IPS-20b (cell line): Measurements from ENCODE around the gene FBXO40.

ENCODE experiments used
- H3K27ac ChIP-seq: one replicate; pipeline ENCODE4 v1.5.1; 2013; ENCODE audit warnings: low read length
- H3K27me3 ChIP-seq: 2 replicates; pipeline ENCODE4 v1.6.1; 2013; ENCODE audit warnings: mild to moderate bottlenecking, low read length, inconsistent platforms; ENCODE audit not compliant: insufficient read depth
- H3K36me3 ChIP-seq: 2 replicates; pipeline ENCODE4 v1.6.1; 2013; ENCODE audit warnings: low read depth, mild to moderate bottlenecking, inconsistent platforms, low read length, moderate library complexity; ENCODE audit not compliant: insufficient read depth
- H3K4me1 ChIP-seq: 2 replicates; pipeline ENCODE4 v1.6.1; 2013; ENCODE audit warnings: mild to moderate bottlenecking, control low read depth, inconsistent platforms, low read length, moderate library complexity; ENCODE audit not compliant: insufficient read depth
- H3K4me3 ChIP-seq: 2 replicates; pipeline ENCODE4 v1.5.1; 2013; ENCODE audit warnings: mild to moderate bottlenecking, low read length, inconsistent platforms
- H3K9ac ChIP-seq: 2 replicates; pipeline ENCODE4 v1.6.1; 2013; ENCODE audit warnings: low read depth, mild to moderate bottlenecking, inconsistent platforms, low read length, moderate library complexity
- H3K9me3 ChIP-seq: 2 replicates; pipeline ENCODE4 v1.6.1; 2013; ENCODE audit warnings: mild to moderate bottlenecking, low read depth, low read length, inconsistent platforms; ENCODE audit not compliant: insufficient read depth

Gene FBXO40

DNA sequence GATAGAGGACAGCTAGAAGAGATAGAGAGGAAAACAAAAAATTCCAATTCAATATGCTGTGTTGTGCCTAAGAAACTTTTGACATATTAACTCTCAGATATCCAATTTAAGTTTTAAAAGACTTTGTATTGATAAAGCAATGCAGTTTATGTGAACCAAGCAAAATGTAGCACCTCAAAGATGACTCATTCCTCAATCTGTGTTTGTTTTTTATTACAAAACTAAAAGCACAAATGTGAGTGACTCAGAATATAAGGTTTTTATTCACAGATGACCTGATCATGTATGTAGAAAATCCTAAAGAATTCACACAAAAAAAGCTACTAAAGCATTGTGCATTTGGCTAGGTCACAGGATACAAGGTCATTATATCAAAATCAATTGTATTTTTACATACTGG, 56.5 kb downstream of the FBXO40 start:
- Histone ChIP-seq H3K9me3 (no peaks in the 10 kb centered on the region), H3K36me3 (no peaks in the 10 kb centered on the region), H3K27me3 (no peaks in the 10 kb centered on the region), H3K9ac (no peak overlapping the region), H3K4me3 (no peak overlapping the region), H3K4me1 (no peaks in the 10 kb centered on the region), H3K27ac (no peak overlapping the region)

DNA sequence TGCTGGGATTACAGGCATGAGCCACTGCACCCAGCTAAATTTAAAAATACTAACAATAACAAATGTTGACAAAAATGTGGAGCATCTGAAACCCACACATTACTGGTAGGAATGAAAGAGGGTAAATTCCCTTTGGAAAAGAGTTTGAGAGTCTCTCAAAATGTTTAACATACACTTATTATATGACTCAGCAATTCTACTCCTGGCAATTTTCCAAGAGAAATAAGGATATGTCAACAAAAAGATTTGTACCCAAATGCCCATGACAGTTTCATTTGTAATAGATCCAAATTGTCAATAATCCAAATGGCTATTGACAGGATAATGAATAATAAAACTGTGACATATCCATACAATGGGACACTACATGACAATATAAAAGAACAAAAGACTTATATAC, 58.5 kb downstream of the FBXO40 start:
- no peak overlapping the region for H3K9ac ChIP-seq
- no peaks in the 10 kb centered on the region for H3K9me3 ChIP-seq
- no peaks in the 10 kb centered on the region for H3K36me3 ChIP-seq
- no peak overlapping the region for H3K4me3 ChIP-seq
- no peak overlapping the region for H3K27ac ChIP-seq
- no peaks in the 10 kb centered on the region for H3K4me1 ChIP-seq
- H3K27me3 ChIP-seq = no peaks in the 10 kb centered on the region

DNA sequence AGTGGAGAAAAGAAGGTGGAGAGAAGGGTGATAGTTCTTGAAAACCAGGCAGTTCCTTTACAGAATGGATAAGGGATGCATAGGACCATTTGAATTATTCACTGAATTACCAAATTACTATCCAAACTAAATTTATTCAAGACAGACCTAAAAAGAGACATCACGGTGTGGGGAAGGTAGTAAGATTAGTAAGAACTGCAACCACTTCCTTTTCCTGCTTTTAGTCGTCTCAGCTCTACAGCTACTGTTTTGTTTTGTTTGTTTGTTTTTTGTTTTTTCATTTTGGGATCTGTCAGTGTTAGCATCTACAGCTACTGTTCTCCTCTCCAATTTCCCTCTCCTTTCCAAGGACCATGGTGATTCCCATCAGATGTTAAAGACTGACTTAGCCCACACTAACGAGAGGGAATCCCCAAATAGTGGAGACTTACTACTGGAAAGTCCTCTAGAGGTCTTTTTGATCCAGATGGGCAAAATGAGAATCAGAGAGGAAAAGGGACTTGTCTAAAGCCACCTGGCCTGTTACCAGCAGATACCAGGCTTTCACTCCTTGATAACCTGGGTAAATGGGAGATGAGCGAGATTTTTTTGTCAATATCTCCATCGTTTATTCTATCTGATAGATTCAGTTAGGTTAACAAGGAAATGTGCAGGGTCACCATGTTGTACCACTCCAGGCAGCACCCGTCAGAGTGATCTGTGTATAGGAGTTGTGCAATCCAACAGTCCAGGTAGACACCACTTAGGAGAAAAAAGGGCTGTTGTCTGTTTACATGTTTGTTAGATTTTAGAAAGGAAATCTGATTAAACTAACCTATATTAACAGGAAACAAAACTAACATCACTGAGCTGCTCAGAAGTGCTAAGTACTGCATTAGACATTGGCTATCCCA, 61.6 kb downstream of the FBXO40 start:
- H3K4me3 ChIP-seq = no peak overlapping the region
- H3K36me3 ChIP-seq = no peaks in the 10 kb centered on the region
- H3K4me1 ChIP-seq = no peaks in the 10 kb centered on the region
- H3K27me3 ChIP-seq = no peaks in the 10 kb centered on the region
- H3K9ac ChIP-seq = no peak overlapping the region
- no peaks in the 10 kb centered on the region for H3K9me3 ChIP-seq
- H3K27ac ChIP-seq = no peak overlapping the region

DNA sequence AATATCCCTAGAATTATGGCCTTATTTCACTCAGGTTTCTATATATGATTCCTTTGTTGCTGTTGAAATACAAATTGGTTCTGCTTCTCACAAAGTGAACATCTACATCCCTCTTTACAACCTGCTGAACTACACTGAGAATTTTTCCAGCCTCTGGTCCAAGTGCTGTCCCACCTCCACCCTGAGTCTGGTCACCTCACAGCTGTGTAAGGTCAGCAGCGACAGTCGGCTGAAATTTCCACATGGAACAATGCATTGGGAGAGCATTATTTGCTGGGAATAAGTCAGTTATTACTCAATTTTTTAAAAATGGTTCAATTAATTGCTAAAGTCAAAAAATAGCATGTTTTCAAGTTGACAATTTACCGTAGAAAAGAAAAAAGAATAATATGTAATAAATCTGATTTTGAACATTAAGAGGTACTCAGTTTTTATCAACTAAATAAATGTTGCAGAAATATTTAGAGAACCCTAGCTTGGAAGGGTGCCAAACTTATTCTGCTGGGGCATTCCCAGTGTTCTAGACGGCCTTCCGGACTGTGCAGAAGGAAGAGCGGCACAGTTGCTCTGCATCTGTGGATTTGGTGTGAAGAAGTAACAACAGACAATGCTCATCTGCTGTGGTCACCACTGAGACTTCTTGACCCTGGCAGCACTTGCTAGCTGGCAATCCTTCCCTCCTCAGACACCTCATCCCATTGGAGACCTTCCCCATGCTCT, 65.7 kb downstream of the FBXO40 start:
- Histone ChIP-seq H3K4me3 (no peak overlapping the region), H3K9ac (no peak overlapping the region), H3K9me3 (no peaks in the 10 kb centered on the region), H3K27me3 (no peaks in the 10 kb centered on the region), H3K27ac (no peak overlapping the region), H3K36me3 (peaks cover 13% of the 10 kb centered on the region), H3K4me1 (no peaks in the 10 kb centered on the region)

DNA sequence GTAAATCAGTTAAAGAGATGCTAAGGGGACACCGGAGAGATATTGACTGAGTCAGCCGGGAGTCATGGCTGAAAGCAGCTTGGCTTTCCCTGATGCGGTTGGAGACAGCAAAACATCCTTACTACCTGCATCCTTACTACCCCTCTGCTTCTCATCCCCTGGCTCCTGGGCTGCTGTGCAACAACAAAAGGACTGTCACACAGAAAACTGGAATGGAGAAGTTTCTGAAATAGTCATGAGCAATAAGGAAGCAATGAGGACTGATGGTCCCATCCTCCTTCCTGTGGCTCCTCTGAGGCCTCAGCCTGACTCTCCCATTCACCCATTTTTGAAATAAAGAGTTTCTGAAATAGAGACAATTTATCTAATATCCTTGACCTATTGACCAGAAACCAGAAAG, 66.4 kb downstream of the FBXO40 start:
- Histone ChIP-seq H3K27me3 (no peaks in the 10 kb centered on the region), H3K9me3 (no peaks in the 10 kb centered on the region), H3K36me3 (peaks cover 20% of the 10 kb centered on the region), H3K4me1 (no peaks in the 10 kb centered on the region), H3K4me3 (no peak overlapping the region), H3K9ac (no peak overlapping the region), H3K27ac (no peak overlapping the region)

DNA sequence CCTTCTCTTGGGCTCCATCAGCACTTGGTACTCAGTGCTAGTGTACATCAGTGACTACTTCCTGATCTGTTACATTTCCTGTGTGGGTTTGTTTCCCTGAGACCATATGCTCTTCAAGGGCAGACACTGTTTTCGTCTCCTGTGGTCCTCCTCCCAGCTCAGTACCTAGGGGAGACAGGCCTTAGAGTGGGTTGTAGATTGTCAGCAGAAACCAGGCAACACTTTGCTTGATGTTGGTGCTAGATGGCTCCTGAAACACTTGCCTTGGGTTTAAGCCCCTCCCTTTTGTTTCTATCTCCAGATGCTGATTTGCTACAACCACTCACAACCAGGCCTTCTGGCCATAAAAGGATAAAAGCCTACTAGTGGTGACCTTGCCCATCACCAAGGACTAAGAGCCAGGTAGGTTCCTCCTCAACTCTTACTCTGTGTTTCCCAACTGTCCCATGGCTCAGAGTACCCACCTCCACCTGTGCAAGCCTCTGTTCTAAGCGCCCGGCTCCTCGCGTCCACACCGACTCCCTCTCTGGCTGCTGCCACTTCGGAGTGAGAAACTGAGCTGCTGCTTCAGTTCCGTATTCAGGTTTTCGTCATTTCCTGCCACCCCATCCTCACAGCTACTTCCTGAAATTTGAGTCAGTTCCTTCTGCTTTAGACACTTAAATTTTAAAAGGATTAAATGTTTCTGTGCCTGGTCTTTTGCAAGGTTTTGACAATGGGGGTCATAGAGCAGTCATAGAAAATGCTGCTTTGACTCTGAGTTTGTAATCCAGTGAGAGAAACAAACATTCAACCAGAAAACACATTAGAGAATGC, 67.4 kb downstream of the FBXO40 start, which contains the start of gene HCLS1:
Gene HCLS1 (minus strand): TSS at position 548 of the 816 bp plus-strand sequence. CDS start 2,556 bp downstream, outside the sequence.
- Histone ChIP-seq H3K9me3 (no peaks in the 10 kb centered on the region), H3K36me3 (peaks cover 27% of the 10 kb centered on the region), H3K4me1 (no peaks in the 10 kb centered on the region), H3K4me3 (no peak within 1 kb of the TSS), H3K27ac (no peak within 1 kb of the TSS), H3K9ac (no peak within 1 kb of the TSS), H3K27me3 (no peaks in the 10 kb centered on the region)

DNA sequence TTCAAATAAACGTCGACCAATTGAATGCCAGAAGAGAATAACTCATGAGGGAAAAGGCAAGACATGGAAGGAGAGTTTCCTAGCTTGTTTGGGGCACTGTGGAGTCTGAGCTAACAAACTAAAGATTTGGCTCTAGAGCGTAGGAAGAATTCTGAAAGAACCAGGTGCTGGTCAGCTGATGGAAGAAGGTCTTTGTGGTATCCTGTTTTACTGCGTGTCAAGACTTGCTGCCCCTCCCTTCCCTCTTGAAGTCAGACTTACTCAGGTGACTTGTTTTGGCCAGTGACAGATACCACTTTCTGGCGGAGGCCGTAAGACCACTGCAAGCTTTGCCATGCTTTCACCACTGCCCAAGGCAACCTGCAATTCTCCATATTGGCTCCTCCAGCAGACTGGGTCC, 68.2 kb downstream of the FBXO40 start:
- Histone ChIP-seq H3K4me3 (no peak overlapping the region), H3K4me1 (no peaks in the 10 kb centered on the region), H3K36me3 (peaks cover 35% of the 10 kb centered on the region), H3K9me3 (no peaks in the 10 kb centered on the region), H3K9ac (no peak overlapping the region), H3K27ac (no peak overlapping the region), H3K27me3 (no peaks in the 10 kb centered on the region)

DNA sequence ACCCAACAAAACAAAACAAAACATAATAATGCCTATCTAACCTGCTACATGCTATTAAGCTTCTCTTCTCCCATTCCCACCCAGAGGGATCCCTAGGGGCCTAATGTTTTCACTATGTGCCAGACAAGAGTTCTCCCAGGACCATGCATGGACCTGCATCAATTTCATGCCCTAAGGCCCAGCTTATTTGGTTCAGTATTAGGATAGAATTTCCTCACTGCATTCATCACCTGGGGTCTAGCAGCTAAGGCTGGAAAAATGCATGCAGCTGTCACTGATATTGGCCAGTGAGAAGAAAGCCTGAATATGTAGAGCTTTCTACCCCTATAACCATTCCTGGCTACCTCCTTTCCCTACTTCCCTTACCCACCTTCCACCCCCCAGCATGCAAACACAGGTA, 69.6 kb downstream of the FBXO40 start:
- Histone ChIP-seq H3K27me3 (no peaks in the 10 kb centered on the region), H3K4me3 (no peak overlapping the region), H3K36me3 (peaks cover 48% of the 10 kb centered on the region)

DNA sequence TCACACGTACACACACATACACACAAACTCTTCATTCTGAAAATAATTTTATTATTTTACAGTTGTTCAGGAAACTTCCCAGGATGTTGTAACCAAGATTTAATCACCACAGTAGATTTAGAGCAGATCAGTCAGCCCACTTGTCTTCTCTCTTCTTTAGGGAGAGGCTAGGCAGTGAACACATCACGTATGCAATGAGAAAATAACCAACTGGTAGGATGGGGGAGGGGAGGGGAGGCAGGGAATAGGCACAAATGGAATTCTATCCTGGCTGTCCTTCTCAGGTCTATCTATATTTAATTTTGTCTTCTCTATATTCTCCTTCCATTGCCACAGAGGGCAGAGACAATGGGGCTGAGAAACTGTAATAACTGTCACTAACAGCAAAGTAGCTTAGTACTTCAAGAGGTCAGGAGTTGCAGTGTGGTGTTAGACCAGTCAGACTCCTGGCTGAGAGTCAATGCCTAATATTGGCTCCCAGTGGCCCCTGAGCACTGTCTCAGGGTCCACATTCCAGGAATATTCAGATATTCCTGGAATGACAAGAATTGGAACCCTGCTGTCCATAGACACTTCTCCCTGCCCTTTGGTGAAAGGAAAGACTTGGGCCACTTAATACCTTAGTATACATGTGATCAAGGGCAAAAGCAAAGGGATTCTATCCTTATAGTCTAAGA, 70.1 kb downstream of the FBXO40 start:
- no peak overlapping the region for H3K9ac ChIP-seq
- H3K36me3 ChIP-seq = peaks cover 53% of the 10 kb centered on the region
- no peaks in the 10 kb centered on the region for H3K9me3 ChIP-seq
- H3K27ac ChIP-seq = no peak overlapping the region
- no peak overlapping the region for H3K4me3 ChIP-seq
- no peaks in the 10 kb centered on the region for H3K4me1 ChIP-seq
- H3K27me3 ChIP-seq = no peaks in the 10 kb centered on the region

More for the DNA sequence above, 69.6 kb downstream of the FBXO40 start:
- Histone ChIP-seq H3K4me1 (no peaks in the 10 kb centered on the region), H3K9me3 (no peaks in the 10 kb centered on the region), H3K27ac (no peak overlapping the region), H3K9ac (no peak overlapping the region)

DNA sequence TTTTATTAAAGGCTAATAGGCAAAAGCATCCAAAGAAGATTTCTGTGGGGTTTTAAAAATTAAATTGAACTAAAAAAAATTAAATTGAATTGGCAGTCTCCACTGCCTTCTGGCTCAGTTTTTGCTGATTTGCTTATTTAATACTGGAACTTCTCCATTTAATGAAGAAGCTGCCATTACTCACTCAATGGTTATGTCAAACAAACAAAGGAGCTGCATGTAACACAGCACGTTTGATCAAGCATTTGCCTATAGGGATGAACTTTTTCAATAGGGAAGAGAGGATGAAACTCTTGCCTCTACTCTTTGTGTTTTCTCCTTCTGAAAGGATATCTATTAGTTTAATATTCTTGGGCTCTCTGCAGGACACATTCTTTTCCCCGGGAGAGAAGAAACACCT, 72.3 kb downstream of the FBXO40 start:
- Histone ChIP-seq H3K9ac (no peak overlapping the region), H3K36me3 (peaks cover 72% of the 10 kb centered on the region), H3K4me3 (no peak overlapping the region), H3K4me1 (no peaks in the 10 kb centered on the region), H3K9me3 (no peaks in the 10 kb centered on the region), H3K27ac (no peak overlapping the region), H3K27me3 (no peaks in the 10 kb centered on the region)

DNA sequence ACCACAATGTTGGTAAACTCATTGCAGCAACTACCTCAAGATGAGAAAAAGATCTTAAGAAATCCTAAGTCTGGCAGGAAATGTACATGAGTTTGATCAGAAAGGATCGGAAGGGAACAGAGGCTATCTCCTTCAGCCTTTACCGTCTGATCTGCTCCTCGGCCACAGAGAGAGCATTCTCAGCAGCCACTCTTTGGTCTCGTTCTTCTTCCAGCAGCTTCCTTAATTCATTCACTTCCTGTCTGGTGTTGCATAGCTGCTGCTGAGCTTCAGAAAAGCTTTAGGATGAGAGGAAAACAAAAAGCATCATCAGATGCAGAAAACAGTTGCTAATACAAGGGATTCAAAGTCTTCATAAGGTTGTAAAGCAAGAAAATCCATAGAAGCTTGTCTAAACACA, 74.2 kb downstream of the FBXO40 start:
- Histone ChIP-seq H3K9me3 (no peaks in the 10 kb centered on the region), H3K4me1 (no peaks in the 10 kb centered on the region), H3K27me3 (no peaks in the 10 kb centered on the region), H3K27ac (no peak overlapping the region), H3K4me3 (no peak overlapping the region), H3K9ac (no peak overlapping the region), H3K36me3 (peaks cover 80% of the 10 kb centered on the region)
